Immature natural killer cell (primary cell): ENCODE data around the gene PPFIA3. TPM values are rescaled to one million over a fixed set of nuclear protein-coding genes. Genes with fewer than 3 reads are reported as not detected.
A peak's percentile ranks its signal among the peaks of the same experiment; 100 is the strongest.

Source experiments
- DNase-seq, 3 donors: peaks; one replicate each; pipeline ENCODE4 v3.0.0; 2022; ENCODE audit warnings: mixed read lengths in 1 of 3
- H3K27ac Mint-ChIP-seq, 6 donors: one replicate each; pipeline ENCODE4 v1.8.0; 2020; ENCODE audit warnings: mixed read lengths in 6 of 6, mild to moderate bottlenecking in 5 of 6, inconsistent platforms in 4 of 6, moderate library complexity in 3 of 6
- H3K27me3 Mint-ChIP-seq, 3 donors: one replicate each; pipeline ENCODE4 v1.8.0; 2020 to 2021; ENCODE audit warnings: low read depth in 3 of 3, mild to moderate bottlenecking in 3 of 3, mixed read lengths in 3 of 3, moderate library complexity in 3 of 3, inconsistent platforms in 1 of 3
- H3K36me3 Mint-ChIP-seq, 3 donors: one replicate each; pipeline ENCODE4 v1.8.0; 2020; ENCODE audit warnings: mixed read lengths in 3 of 3, inconsistent platforms in 2 of 3, mild to moderate bottlenecking in 2 of 3
- H3K4me1 Mint-ChIP-seq, 2 donors: one replicate each; pipeline ENCODE4 v1.8.0; 2020; ENCODE audit warnings: inconsistent platforms in 2 of 2, mild to moderate bottlenecking in 2 of 2, mixed read lengths in 2 of 2, moderate library complexity in 1 of 2
- H3K4me3 Mint-ChIP-seq, 5 donors: one replicate each; pipeline ENCODE4 v1.8.0; 2020; ENCODE audit warnings: mild to moderate bottlenecking in 5 of 5, mixed read lengths in 5 of 5, inconsistent platforms in 3 of 5, moderate library complexity in 3 of 5
- H3K9me3 Mint-ChIP-seq, 6 donors: one replicate each; pipeline ENCODE4 v1.8.0; 2020; ENCODE audit warnings: mild to moderate bottlenecking in 6 of 6, mixed read lengths in 6 of 6, inconsistent platforms in 4 of 6, moderate library complexity in 3 of 6
- polyA plus RNA-seq, 3 donors: library from polyadenylated mRNA; unstranded; fragments of 300-500 nt; fragmentation: Illumina TruSeq; gene quantifications; one replicate each; pipeline ENCODE4 v1.2.3, GENCODE V29; 2021

The PPFIA3 gene
- polyA plus RNA-seq, 3 donors from 2014 or later, result 0.07 to 0.58 TPM; not detected in 1

- H3K36me3 Mint-ChIP-seq, result peaks cover 0 to 4% (median 0%) of the 10 kb centered on the region in 3 donors
- peak overlapping the region; percentile 72 to 85 (median 80) for H3K4me3 Mint-ChIP-seq
- H3K4me1 Mint-ChIP-seq, result peaks cover 29 to 31% of the 10 kb centered on the region in 2 donors
- peak overlapping the region in 1 of 6 donors; percentile 55 for H3K27ac Mint-ChIP-seq
- peaks cover 0 to 3% (median 0%) of the 10 kb centered on the region in 6 donors for H3K9me3 Mint-ChIP-seq
- peak in 2 of 3 donors; percentile 29 to 35 for DNase-seq
- H3K27me3 Mint-ChIP-seq, result peaks cover 5 to 25% (median 10%) of the 10 kb centered on the region in 3 donors
These were observed 32.1 kb downstream of the PPFIA3 start for GRCh38 chr19:49151267-49152118.

- no peak for DNase-seq
- H3K27ac Mint-ChIP-seq, result no peak overlapping the region
- peaks cover 0 to 4% (median 0%) of the 10 kb centered on the region in 3 donors for H3K36me3 Mint-ChIP-seq
- H3K9me3 Mint-ChIP-seq, result peaks cover 0 to 3% (median 0%) of the 10 kb centered on the region in 6 donors
- peaks cover 29 to 31% of the 10 kb centered on the region in 2 donors for H3K4me1 Mint-ChIP-seq
- peaks cover 6 to 25% (median 11%) of the 10 kb centered on the region in 3 donors for H3K27me3 Mint-ChIP-seq
- H3K4me3 Mint-ChIP-seq, result peak overlapping the region in 4 of 5 donors; percentile 10 to 35 (median 24)
These were observed 32.8 kb downstream of the PPFIA3 start for GRCh38 chr19:49152119-49152550.

DNA sequence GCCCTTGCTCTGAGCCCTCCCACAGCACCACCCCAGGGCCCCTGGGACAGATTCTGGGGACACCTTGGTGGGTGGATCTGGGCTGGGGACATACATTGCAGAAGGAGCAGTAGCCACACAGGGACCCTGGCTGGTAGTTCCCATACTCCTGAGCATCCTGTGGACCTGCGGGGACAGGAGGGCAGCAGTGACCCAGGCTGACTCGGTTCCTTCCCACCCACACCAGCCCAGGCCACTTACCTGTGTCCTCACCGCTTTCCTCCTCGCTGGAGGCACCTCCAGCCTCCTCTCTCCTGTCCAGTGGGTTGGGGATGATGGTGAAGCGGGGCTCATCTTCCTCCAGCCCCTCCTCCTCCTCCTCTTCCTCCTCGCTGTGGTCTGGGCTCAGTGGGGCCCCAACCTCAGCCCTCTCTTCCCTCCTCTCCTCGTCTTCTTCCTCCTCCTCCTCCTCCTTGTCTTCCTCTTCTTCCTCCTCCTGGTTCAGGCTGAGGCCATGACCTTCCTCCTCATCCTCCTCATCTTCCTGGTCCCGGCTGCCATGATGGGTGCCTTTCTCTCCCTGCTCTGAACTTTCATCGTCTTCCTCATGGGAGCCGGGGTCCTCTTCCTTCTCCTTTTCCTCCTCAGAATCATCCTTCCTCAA is 33.9 kb downstream of the PPFIA3 start:
- peak overlapping the region in 1 of 5 donors; percentile 33 for H3K4me3 Mint-ChIP-seq
- H3K9me3 Mint-ChIP-seq, result peaks cover 0 to 3% (median 0%) of the 10 kb centered on the region in 6 donors
- peaks cover 31 to 33% of the 10 kb centered on the region in 2 donors for H3K4me1 Mint-ChIP-seq
- DNase-seq, result no peak
- H3K27ac Mint-ChIP-seq, result no peak overlapping the region
- peaks cover 9 to 28% (median 14%) of the 10 kb centered on the region in 3 donors for H3K27me3 Mint-ChIP-seq
- H3K36me3 Mint-ChIP-seq, result peaks cover 0 to 4% (median under 1%) of the 10 kb centered on the region in 3 donors

- Mint-ChIP-seq H3K36me3 (peaks cover 0 to 4% (median 3%) of the 10 kb centered on the region in 3 donors), H3K4me1 (peaks cover 25 to 27% of the 10 kb centered on the region in 2 donors), H3K27ac (no peak overlapping the region), H3K9me3 (peaks cover 0 to 3% (median 0%) of the 10 kb centered on the region in 6 donors), H3K27me3 (peaks cover 11 to 32% (median 13%) of the 10 kb centered on the region in 3 donors), H3K4me3 (no peak overlapping the region)
- DNase-seq, result no peak
These were observed 34.9 kb downstream of the PPFIA3 start for GRCh38 chr19:49154279-49154678.

- Mint-ChIP-seq H3K4me3 (no peak within 1 kb of the TSS), H3K27me3 (peaks cover 12 to 31% (median 13%) of the 10 kb centered on the region in 3 donors), H3K27ac (peak within 1 kb of the TSS in 1 of 6 donors; percentile 1), H3K36me3 (peaks cover 0 to 4% (median 3%) of the 10 kb centered on the region in 3 donors), H3K9me3 (peaks cover 0 to 3% (median 0%) of the 10 kb centered on the region in 6 donors), H3K4me1 (peaks cover 16 to 18% of the 10 kb centered on the region in 2 donors)
- DNase-seq, result no peak
These were observed 35.9 kb downstream of the PPFIA3 start, which contains the start of gene HRC for GRCh38 chr19:49155005-49155819. TSS of gene HRC (minus strand) at chr19:49155396. CDS start at chr19:49155237, 159 bp downstream.

- Mint-ChIP-seq H3K27ac (no peak overlapping the region), H3K36me3 (peaks cover 0 to 4% (median 3%) of the 10 kb centered on the region in 3 donors), H3K4me1 (peaks cover 13 to 16% of the 10 kb centered on the region in 2 donors), H3K27me3 (peaks cover 12 to 31% (median 13%) of the 10 kb centered on the region in 3 donors), H3K4me3 (no peak overlapping the region), H3K9me3 (peaks cover 0 to 3% (median 0%) of the 10 kb centered on the region in 6 donors)
- DNase-seq, result no peak
These were observed 36.5 kb downstream of the PPFIA3 start for GRCh38 chr19:49155820-49156346.

DNA sequence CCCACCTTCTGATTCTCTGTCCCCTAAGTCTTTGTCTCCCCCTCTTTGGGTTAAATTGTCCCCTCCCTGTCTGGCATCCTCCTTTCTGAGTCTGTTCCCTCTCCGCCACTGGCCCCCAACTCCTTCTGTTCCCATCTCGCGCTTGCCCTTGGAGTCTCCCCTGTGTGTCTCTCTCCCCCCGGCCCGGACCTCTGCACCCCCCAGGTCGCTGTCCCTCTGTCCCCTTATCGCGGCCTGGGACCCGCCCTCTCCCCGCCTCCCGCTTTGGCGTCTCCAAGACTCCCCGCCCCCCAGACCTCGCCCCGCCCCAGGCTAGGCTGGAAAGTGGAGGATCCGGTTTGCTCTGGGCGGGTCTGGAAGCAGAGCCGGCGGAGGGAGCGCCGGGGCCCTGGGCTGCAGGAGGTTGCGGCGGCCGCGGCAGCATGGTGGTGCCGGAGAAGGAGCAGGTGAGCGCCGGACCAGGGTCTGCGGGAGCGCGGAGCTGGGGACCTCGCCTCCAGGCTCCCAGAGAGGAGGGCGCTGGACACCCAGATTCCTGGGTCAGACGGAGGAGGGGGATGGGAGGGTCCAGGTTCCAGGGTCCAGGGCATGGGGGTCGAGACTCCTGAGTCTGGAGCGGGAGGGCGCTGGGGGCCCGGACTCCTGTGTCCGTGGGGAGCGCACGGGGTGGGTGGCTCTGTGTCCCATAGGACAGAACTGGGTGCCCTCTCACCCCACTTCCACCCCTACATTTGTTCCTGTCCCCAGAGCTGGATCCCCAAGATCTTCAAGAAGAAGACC is 38.3 kb downstream of the PPFIA3 start, which contains the start of gene TRPM4:
Gene TRPM4, plus strand, starts transcription at position 348 of the 780 bp plus-strand sequence. Its CDS starts 75 bp downstream, at position 423.
- Mint-ChIP-seq H3K36me3 (peaks cover 0 to 4% (median 3%) of the 10 kb centered on the region in 3 donors), H3K27me3 (peaks cover 10 to 25% (median 13%) of the 10 kb centered on the region in 3 donors), H3K9me3 (peaks cover 0 to 3% (median 0%) of the 10 kb centered on the region in 6 donors), H3K4me3 (peak within 1 kb of the TSS in 2 of 5 donors; percentile 6 to 34), H3K27ac (no peak within 1 kb of the TSS), H3K4me1 (peaks cover 5 to 7% of the 10 kb centered on the region in 2 donors)
- DNase-seq, result no peak

- no peaks in the 10 kb centered on the region for H3K9me3 Mint-ChIP-seq
- no peak overlapping the region for H3K27ac Mint-ChIP-seq
- H3K4me3 Mint-ChIP-seq, result no peak overlapping the region
- no peak for DNase-seq
- H3K27me3 Mint-ChIP-seq, result peaks cover 6 to 18% (median 13%) of the 10 kb centered on the region in 3 donors
- peaks cover 5 to 7% of the 10 kb centered on the region in 2 donors for H3K4me1 Mint-ChIP-seq
- peaks cover 0 to 3% (median 0%) of the 10 kb centered on the region in 3 donors for H3K36me3 Mint-ChIP-seq
These were observed 41.3 kb downstream of the PPFIA3 start for GRCh38 chr19:49160450-49161189.

GRCh38 chr19:49161987-49162386 is 42.6 kb downstream of the PPFIA3 start:
- H3K36me3 Mint-ChIP-seq, result peaks cover 0 to 3% (median 0%) of the 10 kb centered on the region in 3 donors
- peaks cover 6 to 17% (median 13%) of the 10 kb centered on the region in 3 donors for H3K27me3 Mint-ChIP-seq
- no peaks in the 10 kb centered on the region for H3K9me3 Mint-ChIP-seq
- DNase-seq, result no peak
- H3K4me1 Mint-ChIP-seq, result peaks cover 5 to 7% of the 10 kb centered on the region in 2 donors
- H3K27ac Mint-ChIP-seq, result no peak overlapping the region
- H3K4me3 Mint-ChIP-seq, result no peak overlapping the region

DNA sequence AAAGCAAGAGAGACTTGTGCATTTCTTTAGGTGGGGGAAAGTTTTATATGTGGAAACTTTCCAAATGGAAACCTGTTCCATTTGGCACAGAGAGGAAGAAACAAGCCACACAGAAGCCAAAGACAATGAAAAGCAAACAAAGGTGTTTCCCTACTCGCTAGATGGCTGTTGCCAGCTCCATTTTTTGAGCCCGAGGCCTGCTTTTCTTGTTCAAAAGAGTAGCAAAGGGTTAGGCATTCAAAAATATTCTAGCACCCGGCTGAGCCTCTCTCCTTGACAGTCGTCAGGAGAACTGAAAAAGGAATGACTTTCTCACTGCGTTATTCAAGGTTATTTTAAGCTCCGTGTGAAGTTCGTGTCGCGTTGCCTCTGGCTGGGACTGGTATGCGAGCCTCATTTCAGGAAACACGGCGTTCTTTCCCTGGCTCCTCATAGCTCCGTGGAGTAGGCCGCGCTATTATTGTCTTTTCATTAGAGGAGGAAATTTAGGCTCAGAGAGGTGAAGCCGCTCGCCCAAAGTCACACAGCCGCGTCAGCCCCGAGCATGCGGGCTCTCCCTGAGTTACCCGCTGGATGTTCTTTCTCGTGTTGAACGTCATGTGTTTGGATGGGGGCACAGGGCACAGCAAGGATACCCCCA is 45.9 kb downstream of the PPFIA3 start:
- DNase-seq, result no peak
- Mint-ChIP-seq H3K27ac (no peak overlapping the region), H3K4me3 (no peak overlapping the region), H3K9me3 (no peaks in the 10 kb centered on the region), H3K4me1 (no peaks in the 10 kb centered on the region), H3K36me3 (no peaks in the 10 kb centered on the region), H3K27me3 (peaks cover 0 to 5% (median 2%) of the 10 kb centered on the region in 3 donors)

- peaks cover 0 to 5% (median 3%) of the 10 kb centered on the region in 3 donors for H3K27me3 Mint-ChIP-seq
These were observed 46.5 kb downstream of the PPFIA3 start for GRCh38 chr19:49165865-49166301.

More at GRCh38 chr19:49165865-49166301, 46.5 kb downstream of the PPFIA3 start:
- no peaks in the 10 kb centered on the region for H3K9me3 Mint-ChIP-seq
- no peak overlapping the region for H3K4me3 Mint-ChIP-seq
- no peak overlapping the region for H3K27ac Mint-ChIP-seq
- H3K36me3 Mint-ChIP-seq, result no peaks in the 10 kb centered on the region
- no peaks in the 10 kb centered on the region for H3K4me1 Mint-ChIP-seq
- no peak for DNase-seq
